Measurements from ENCODE around the gene PHACTR1.
"Not testable (repeated sequence)": the region's sequence is repeated elsewhere in the genome, so short reads cannot be mapped to it uniquely, and the experiment has no call there.

Gene PHACTR1

GRCh38 chr6:13311155-13311554 is 594.6 kb downstream of the PHACTR1 start:
- no peaks in the 10 kb centered on the region for H3K27me3 ChIP-seq
- no peak overlapping the region for H3K27ac ChIP-seq
- peaks cover 42% of the 10 kb centered on the region for H3K36me3 ChIP-seq
- H3K4me1 ChIP-seq (ENCODE audit: control insufficient read depth in 1 of 2, insufficient read depth in 1 of 2, low read depth in 1 of 2, low read length in 1 of 2) = peaks cover 10 to 18% of the 10 kb centered on the region in 2 experiments
- no peak for TF ChIP-seq CTCF (IDR thresholded peaks at IDR 0.05)
- no peak overlapping the region for H3K4me3 ChIP-seq (ENCODE audit: low read depth in 1 of 2, low read length in 1 of 2)
- no peaks in the 10 kb centered on the region for H3K9me3 ChIP-seq

GRCh38 chr6:13314806-13315205 is 598.2 kb downstream of the PHACTR1 start:
- Histone ChIP-seq H3K9me3 (no peaks in the 10 kb centered on the region), H3K36me3 (peaks cover 71% of the 10 kb centered on the region), H3K27me3 (no peaks in the 10 kb centered on the region), H3K4me3 (ENCODE audit: low read depth in 1 of 2, low read length in 1 of 2) (no peak overlapping the region), H3K4me1 (ENCODE audit: control insufficient read depth in 1 of 2, insufficient read depth in 1 of 2, low read depth in 1 of 2, low read length in 1 of 2) (no peaks in the 10 kb centered on the region), H3K27ac (no peak overlapping the region)
- no peak for TF ChIP-seq CTCF (IDR thresholded peaks at IDR 0.05)

GRCh38 chr6:13315896-13316295 is 599.3 kb downstream of the PHACTR1 start:
- TF ChIP-seq CTCF (IDR thresholded peaks at IDR 0.05) = no peak
- no peaks in the 10 kb centered on the region for H3K4me1 ChIP-seq (ENCODE audit: control insufficient read depth in 1 of 2, insufficient read depth in 1 of 2, low read depth in 1 of 2, low read length in 1 of 2)
- H3K27me3 ChIP-seq = no peaks in the 10 kb centered on the region
- H3K9me3 ChIP-seq = no peaks in the 10 kb centered on the region
- H3K27ac ChIP-seq = no peak overlapping the region
- H3K4me3 ChIP-seq (ENCODE audit: low read depth in 1 of 2, low read length in 1 of 2) = no peak overlapping the region
- peaks cover 82% of the 10 kb centered on the region for H3K36me3 ChIP-seq

GRCh38 chr6:13318821-13319220 is 602.3 kb downstream of the PHACTR1 start:
- peaks cover 100% of the 10 kb centered on the region for H3K36me3 ChIP-seq
- no peak for TF ChIP-seq CTCF (IDR thresholded peaks at IDR 0.05)
- H3K4me3 ChIP-seq (ENCODE audit: low read depth in 1 of 2, low read length in 1 of 2) = no peak overlapping the region
- H3K9me3 ChIP-seq = no peaks in the 10 kb centered on the region
- H3K27me3 ChIP-seq = no peaks in the 10 kb centered on the region
- H3K27ac ChIP-seq = no peak overlapping the region
- H3K4me1 ChIP-seq (ENCODE audit: control insufficient read depth in 1 of 2, insufficient read depth in 1 of 2, low read depth in 1 of 2, low read length in 1 of 2) = no peaks in the 10 kb centered on the region

- no peak overlapping the region for H3K4me3 ChIP-seq (ENCODE audit: low read depth in 1 of 2, low read length in 1 of 2)
- TF ChIP-seq CTCF (IDR thresholded peaks at IDR 0.05) = no peak
- H3K27me3 ChIP-seq = no peaks in the 10 kb centered on the region
- no peaks in the 10 kb centered on the region for H3K4me1 ChIP-seq (ENCODE audit: control insufficient read depth in 1 of 2, insufficient read depth in 1 of 2, low read depth in 1 of 2, low read length in 1 of 2)
- H3K27ac ChIP-seq = no peak overlapping the region
- H3K9me3 ChIP-seq = no peaks in the 10 kb centered on the region
- H3K36me3 ChIP-seq = peaks cover 100% of the 10 kb centered on the region
Observed at GRCh38 chr6:13319891-13320564, 603.5 kb downstream of the PHACTR1 start.

- H3K27ac ChIP-seq; H3K4me3 ChIP-seq (ENCODE audit: low read depth in 1 of 2, low read length in 1 of 2); H3K9me3 ChIP-seq; H3K27me3 ChIP-seq: not testable (repeated sequence)
- H3K36me3 ChIP-seq = peaks cover 51% of the 10 kb centered on the region
- peaks cover 25 to 27% of the 10 kb centered on the region in 2 experiments for H3K4me1 ChIP-seq (ENCODE audit: control insufficient read depth in 1 of 2, insufficient read depth in 1 of 2, low read depth in 1 of 2, low read length in 1 of 2)
Observed at GRCh38 chr6:13326031-13326586, 609.5 kb downstream of the PHACTR1 start.
